Stimulated activated CD4-positive, alpha-beta T cell treated with anti-CD3 and anti-CD28 coated beads, Interleukin-1b, Interleukin-23, amount 100 ng/mL, for 1 hour (primary cell): Measurements from ENCODE around the gene KRTAP10-7.
A peak's percentile ranks its signal among the peaks of the same experiment; 100 is the strongest.
"Not testable (repeated sequence)": the region's sequence is repeated elsewhere in the genome, so short reads cannot be mapped to it uniquely, and the experiment has no call there.

Experiments used
- DNase-seq, 2 donors: peaks; one replicate each; pipeline ENCODE4 v3.0.0-alpha.2; 2020; ENCODE audit warnings: low read depth in 2 of 2

Gene KRTAP10-7

GRCh38 chr21:44612029-44612486 is 11.7 kb downstream of the KRTAP10-7 start, which contains the start of gene KRTAP10-8:
Gene KRTAP10-8, plus strand, starts transcription at chr21:44612079. Its CDS starts 22 bp downstream, at chr21:44612101.
- DNase-seq = no peak

GRCh38 chr21:44612669-44613229 is 12.4 kb downstream of the KRTAP10-7 start:
- DNase-seq = no peak

GRCh38 chr21:44613386-44614155 is 13.2 kb downstream of the KRTAP10-7 start:
- no peak for DNase-seq

- DNase-seq = no peak
Measured at GRCh38 chr21:44614161-44614631, 13.8 kb downstream of the KRTAP10-7 start.

- DNase-seq = no peak
Measured at GRCh38 chr21:44614961-44615391, 14.6 kb downstream of the KRTAP10-7 start.

GRCh38 chr21:44615466-44615865 is 15.1 kb downstream of the KRTAP10-7 start:
- DNase-seq = no peak

- DNase-seq = no peak
Measured at GRCh38 chr21:44615911-44616590, 15.7 kb downstream of the KRTAP10-7 start.

GRCh38 chr21:44616591-44616926 is 16.2 kb downstream of the KRTAP10-7 start:
- no peak for DNase-seq

- no peak for DNase-seq
Measured at GRCh38 chr21:44617071-44617501, 16.7 kb downstream of the KRTAP10-7 start.

GRCh38 chr21:44618504-44618903 is 18.1 kb downstream of the KRTAP10-7 start:
- DNase-seq = no peak

GRCh38 chr21:44618909-44619308 is 18.5 kb downstream of the KRTAP10-7 start:
- peak in 1 of 2 donors; percentile 29 for DNase-seq

GRCh38 chr21:44619886-44620285 is 19.5 kb downstream of the KRTAP10-7 start:
- no peak for DNase-seq

- DNase-seq = no peak
Measured at GRCh38 chr21:44623575-44623974, 23.2 kb downstream of the KRTAP10-7 start.

- DNase-seq = no peak
Measured at GRCh38 chr21:44625756-44626155, 25.4 kb downstream of the KRTAP10-7 start.

- DNase-seq = no peak
Measured at GRCh38 chr21:44626262-44626661, 25.9 kb downstream of the KRTAP10-7 start.

GRCh38 chr21:44626673-44627143 is 26.3 kb downstream of the KRTAP10-7 start, which contains the start of gene KRTAP10-9:
Gene KRTAP10-9, plus strand, starts transcription at chr21:44627093. Its CDS starts 79 bp downstream, at chr21:44627172.
- no peak for DNase-seq

- not testable (repeated sequence) for DNase-seq
Measured at GRCh38 chr21:44627181-44627822, 26.9 kb downstream of the KRTAP10-7 start.

GRCh38 chr21:44627831-44628233 is 27.4 kb downstream of the KRTAP10-7 start:
- not testable (repeated sequence) for DNase-seq

GRCh38 chr21:44628707-44629391 is 28.5 kb downstream of the KRTAP10-7 start:
- DNase-seq = no peak

- no peak for DNase-seq
Measured at GRCh38 chr21:44630440-44630839, 30.0 kb downstream of the KRTAP10-7 start.

GRCh38 chr21:44632067-44632466 is 31.7 kb downstream of the KRTAP10-7 start:
- no peak for DNase-seq
